GM18517 (cell line): ENCODE data around the gene RPL3.
"Not testable (repeated sequence)": the region's sequence is repeated elsewhere in the genome, so short reads cannot be mapped to it uniquely, and the experiment has no call there.

Source experiments
- ATAC-seq: cut with Tn5 transposase; IDR thresholded peaks from one replicate; pipeline ENCODE4 v1.9.1; 2021; ENCODE audit warnings: mild to moderate bottlenecking, moderate library complexity; ENCODE audit not compliant: unreplicated experiment

RPL3 gene

GRCh38 chr22:39319284-39320022 lies at the start of gene RPL3:
Gene RPL3 (minus strand): TSS chr22:39319623. CDS start chr22:39319597, 26 bp downstream.
- peak; percentile 85 for ATAC-seq

- no peak for ATAC-seq
Measured at GRCh38 chr22:39369186-39369585, 49.8 kb upstream of the RPL3 start.

GRCh38 chr22:39368461-39368911 lies 49.1 kb upstream of the RPL3 start:
- no peak for ATAC-seq

- ATAC-seq: no peak
Measured at GRCh38 chr22:39367035-39367434, 47.6 kb upstream of the RPL3 start.

- ATAC-seq: no peak
Measured at GRCh38 chr22:39365492-39365780, 46.0 kb upstream of the RPL3 start.

GRCh38 chr22:39364714-39365491 lies 45.5 kb upstream of the RPL3 start:
- no peak for ATAC-seq

- ATAC-seq: no peak
Measured at GRCh38 chr22:39363751-39364515, 44.5 kb upstream of the RPL3 start.

GRCh38 chr22:39362932-39363331 lies 43.5 kb upstream of the RPL3 start:
- ATAC-seq: no peak

- ATAC-seq: no peak
Measured at GRCh38 chr22:39362271-39362670, 42.8 kb upstream of the RPL3 start.

GRCh38 chr22:39361496-39361895 lies 42.1 kb upstream of the RPL3 start:
- no peak for ATAC-seq

- no peak for ATAC-seq
Measured at GRCh38 chr22:39360674-39361413, 41.4 kb upstream of the RPL3 start.

GRCh38 chr22:39360242-39360641 lies 40.8 kb upstream of the RPL3 start:
- no peak for ATAC-seq

- no peak for ATAC-seq
Measured at GRCh38 chr22:39359659-39360195, 40.3 kb upstream of the RPL3 start.

- ATAC-seq: not testable (repeated sequence)
Measured at GRCh38 chr22:39358197-39358596, 38.8 kb upstream of the RPL3 start.

GRCh38 chr22:39357110-39358108 lies 38.0 kb upstream of the RPL3 start:
- ATAC-seq: not testable (repeated sequence)

GRCh38 chr22:39356464-39356863 lies 37.0 kb upstream of the RPL3 start:
- ATAC-seq: no peak

GRCh38 chr22:39355805-39356204 lies 36.4 kb upstream of the RPL3 start:
- not testable (repeated sequence) for ATAC-seq

- ATAC-seq: no peak
Measured at GRCh38 chr22:39355080-39355479, 35.7 kb upstream of the RPL3 start.

- ATAC-seq: no peak
Measured at GRCh38 chr22:39353346-39353745, 33.9 kb upstream of the RPL3 start.
